ENCODE data around the gene OR5D14.

The OR5D14 gene

DNA sequence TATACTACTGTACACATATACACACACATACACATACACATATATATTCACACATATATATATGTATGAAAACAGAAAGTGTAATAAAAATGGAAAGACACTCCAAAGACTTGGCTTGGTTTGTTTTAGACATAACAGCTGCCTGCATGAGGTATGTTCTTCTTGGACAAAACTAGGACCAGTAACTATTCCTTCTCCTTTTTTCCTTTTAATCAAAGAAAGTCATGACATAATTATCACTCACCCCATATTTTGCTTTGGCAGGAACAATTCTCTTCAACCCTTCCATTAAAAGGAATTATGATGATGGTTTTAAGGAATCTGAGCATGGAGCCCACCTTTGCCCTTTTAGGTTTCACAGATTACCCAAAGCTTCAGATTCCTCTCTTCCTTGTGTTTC is at the start of gene OR5D14:
TSS of gene OR5D14 (plus strand) at position 301 of the 400 bp plus-strand sequence. CDS start at position 301, 0 bp downstream.
- no peak within 1 kb of the TSS for H3K27ac ChIP-seq
- no peak for TF ChIP-seq ZFX (IDR thresholded peaks at IDR 0.05; ENCODE audit: borderline replicate concordance)
- TF ChIP-seq, protein P1, sequence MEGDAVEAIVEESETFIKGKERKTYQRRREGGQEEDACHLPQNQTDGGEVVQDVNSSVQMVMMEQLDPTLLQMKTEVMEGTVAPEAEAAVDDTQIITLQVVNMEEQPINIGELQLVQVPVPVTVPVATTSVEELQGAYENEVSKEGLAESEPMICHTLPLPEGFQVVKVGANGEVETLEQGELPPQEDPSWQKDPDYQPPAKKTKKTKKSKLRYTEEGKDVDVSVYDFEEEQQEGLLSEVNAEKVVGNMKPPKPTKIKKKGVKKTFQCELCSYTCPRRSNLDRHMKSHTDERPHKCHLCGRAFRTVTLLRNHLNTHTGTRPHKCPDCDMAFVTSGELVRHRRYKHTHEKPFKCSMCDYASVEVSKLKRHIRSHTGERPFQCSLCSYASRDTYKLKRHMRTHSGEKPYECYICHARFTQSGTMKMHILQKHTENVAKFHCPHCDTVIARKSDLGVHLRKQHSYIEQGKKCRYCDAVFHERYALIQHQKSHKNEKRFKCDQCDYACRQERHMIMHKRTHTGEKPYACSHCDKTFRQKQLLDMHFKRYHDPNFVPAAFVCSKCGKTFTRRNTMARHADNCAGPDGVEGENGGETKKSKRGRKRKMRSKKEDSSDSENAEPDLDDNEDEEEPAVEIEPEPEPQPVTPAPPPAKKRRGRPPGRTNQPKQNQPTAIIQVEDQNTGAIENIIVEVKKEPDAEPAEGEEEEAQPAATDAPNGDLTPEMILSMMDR (IDR thresholded peaks at IDR 0.05) = no peak

GRCh38 chr11:55773138-55773537 is 22.2 kb upstream of the OR5D14 start, which contains the start of gene OR5D13:
TSS of gene OR5D13 (plus strand) at chr11:55773438. CDS start at chr11:55773438, 0 bp downstream.
- no peak within 1 kb of the TSS for H3K27ac ChIP-seq
- TF ChIP-seq, protein P1 (IDR thresholded peaks at IDR 0.05) = no peak
- no peak for TF ChIP-seq ZFX (IDR thresholded peaks at IDR 0.05; ENCODE audit: borderline replicate concordance)

GRCh38 chr11:55791606-55792005 is 3.8 kb upstream of the OR5D14 start:
- H3K27ac ChIP-seq = no peak overlapping the region
- no peak for TF ChIP-seq ZFX (IDR thresholded peaks at IDR 0.05; ENCODE audit: borderline replicate concordance)
- TF ChIP-seq, protein P1 (IDR thresholded peaks at IDR 0.05) = no peak

GRCh38 chr11:55793321-55793720 is 2.0 kb upstream of the OR5D14 start:
- no peak for TF ChIP-seq ZFX (IDR thresholded peaks at IDR 0.05; ENCODE audit: borderline replicate concordance)
- TF ChIP-seq, protein P1 (IDR thresholded peaks at IDR 0.05) = no peak
- no peak overlapping the region for H3K27ac ChIP-seq

DNA sequence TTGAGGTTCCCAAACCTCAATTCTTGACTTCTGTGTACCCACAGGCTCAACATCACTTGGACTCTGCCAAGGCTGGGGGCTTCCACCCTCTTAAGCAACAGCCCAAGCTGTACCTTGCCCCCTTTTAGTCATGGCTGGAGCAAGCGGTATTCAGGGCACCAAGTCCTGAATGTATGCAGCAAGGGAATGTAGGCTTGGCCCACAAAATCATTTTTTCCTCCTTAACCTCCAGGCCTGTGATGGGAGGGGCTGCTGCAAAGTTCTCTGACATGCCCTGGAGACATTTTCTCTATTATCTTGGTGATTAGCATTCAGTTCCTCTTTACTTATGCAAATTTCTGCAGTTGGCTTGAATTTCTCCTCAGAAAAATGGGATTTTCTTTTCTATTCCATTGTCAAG is 10.9 kb downstream of the OR5D14 start:
- H3K27ac ChIP-seq = no peak overlapping the region

DNA sequence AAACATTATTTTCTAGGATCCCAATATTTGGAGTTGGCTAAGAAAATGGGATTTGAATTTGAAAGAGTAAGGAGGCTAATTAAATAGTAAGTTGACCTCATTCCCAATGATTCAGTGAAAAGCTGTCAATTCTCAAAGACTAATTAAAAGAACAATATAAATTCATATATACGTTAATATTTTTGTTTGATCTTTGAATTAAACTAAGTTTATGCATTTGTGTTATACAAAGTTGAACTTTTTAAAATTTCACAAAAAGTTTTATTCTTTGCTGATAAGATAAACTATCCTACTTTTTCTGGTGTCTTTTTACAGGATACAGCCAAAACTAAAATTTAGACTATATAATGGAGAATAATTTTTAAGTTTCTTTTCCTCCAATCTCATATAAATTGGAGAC is 15.7 kb downstream of the OR5D14 start, which contains the start of gene OR5L1:
TSS of gene OR5L1 (plus strand) at position 301 of the 400 bp plus-strand sequence. CDS start 100 bp downstream, outside the sequence.
- H3K27ac ChIP-seq = no peak within 1 kb of the TSS
- no peak for TF ChIP-seq ZFX (IDR thresholded peaks at IDR 0.05; ENCODE audit: borderline replicate concordance)
- TF ChIP-seq, protein P1 (IDR thresholded peaks at IDR 0.05) = no peak

More for the DNA sequence above, 10.9 kb downstream of the OR5D14 start:
- TF ChIP-seq, protein P1 (IDR thresholded peaks at IDR 0.05) = no peak

GRCh38 chr11:55819330-55819729 is 24.0 kb downstream of the OR5D14 start, which contains the start of gene OR5D18:
TSS of gene OR5D18 (plus strand) at chr11:55819630. CDS start at chr11:55819630, 0 bp downstream.
- TF ChIP-seq, protein P1 (IDR thresholded peaks at IDR 0.05) = no peak
- TF ChIP-seq ZFX (IDR thresholded peaks at IDR 0.05; ENCODE audit: borderline replicate concordance) = no peak
- H3K27ac ChIP-seq = no peak within 1 kb of the TSS

Data from 22Rv1 (cell line).